IMR-90 (cell line): ENCODE measurements around the gene TFAP2E. TPM values are rescaled to one million over a fixed set of nuclear protein-coding genes. Genes with fewer than 3 reads are reported as not detected.

Experiments
- ATAC-seq: fragments of 200-7000 bp; cut with Tn5 transposase; 2 replicates; pipeline ENCODE4 v1.9.1; 2020; ENCODE audit warnings: low read depth, mild to moderate bottlenecking, moderate library complexity
- BruUV-seq: library from RNA; stranded (reverse); fragments of 400-500 nt; replicated peaks from 2 replicates; lab custom pipeline; 2021; lab: Mats Ljungman, UMichigan
- CTCF ChIA-PET: fragments of 300-600 bp; formaldehyde crosslinking; extraction: SDS; loops from one replicate; lab custom pipeline; 2021; ENCODE audit warnings: antibody characterized with exemption; lab: Yijun Ruan, JAX
- POLR2A ChIA-PET: fragments of 300-600 bp; sonication (Branson Sonifier 250); formaldehyde crosslinking; loops from one replicate; lab custom pipeline; 2022; ENCODE audit warnings: antibody characterized with exemption; ENCODE audit not compliant: unreplicated experiment; lab: Charles Lee
- DNase-seq: peaks from one replicate; pipeline ENCODE4 v3.0.0; 2013
- H2AFZ ChIP-seq: replicated peaks from 2 replicates; pipeline ENCODE3; 2013; ENCODE audit warnings: low read length, mild to moderate bottlenecking; ENCODE audit not compliant: poor library complexity
- H2AK5ac ChIP-seq: 2 replicates; pipeline ENCODE4 v1.6.1; 2013; ENCODE audit warnings: low read depth, low read length, inconsistent platforms
- H2AK9ac ChIP-seq: replicated peaks from 2 replicates; pipeline ENCODE3; 2013; ENCODE audit warnings: mild to moderate bottlenecking, low read depth, low read length, moderate library complexity; ENCODE audit not compliant: poor library complexity
- H2BK120ac ChIP-seq: 2 replicates; pipeline ENCODE4 v1.6.1; 2013; ENCODE audit warnings: low read depth, low read length, inconsistent platforms
- H2BK15ac ChIP-seq: 3 replicates; pipeline ENCODE4 v1.6.1; 2013; ENCODE audit warnings: low read depth, low read length, inconsistent platforms
- H2BK20ac ChIP-seq: 2 replicates; pipeline ENCODE4 v1.6.1; 2013; ENCODE audit warnings: low read depth, mild to moderate bottlenecking, inconsistent platforms, low read length, moderate library complexity
- H2BK5ac ChIP-seq: 2 replicates; pipeline ENCODE4 v1.6.1; 2013; ENCODE audit warnings: mild to moderate bottlenecking, low read depth, low read length, inconsistent platforms; ENCODE audit not compliant: poor library complexity, severe bottlenecking
- H3K14ac ChIP-seq: replicated peaks from 2 replicates; pipeline ENCODE4 v1.6.1; 2013; ENCODE audit warnings: low read depth, low read length, inconsistent platforms
- H3K18ac ChIP-seq: 2 replicates; pipeline ENCODE4 v1.6.1; 2013; ENCODE audit warnings: low read depth, low read length, control low read depth
- H3K23ac ChIP-seq: 2 replicates; pipeline ENCODE4 v1.6.1; 2013; ENCODE audit warnings: low read depth, low read length, inconsistent platforms
- H3K27ac ChIP-seq: 2 replicates; pipeline ENCODE4 v1.5.1; 2013; ENCODE audit warnings: mild to moderate bottlenecking, control low read depth, low read length; ENCODE audit not compliant: insufficient read depth
- H3K27me3 ChIP-seq: 2 replicates; pipeline ENCODE4 v1.6.1; 2013; ENCODE audit warnings: low read length; ENCODE audit not compliant: control insufficient read depth, insufficient read depth
- H3K36me3 ChIP-seq: 2 replicates; pipeline ENCODE4 v1.6.1; 2013; ENCODE audit warnings: low read length, mixed read lengths; ENCODE audit not compliant: control insufficient read depth, insufficient read depth
- H3K4ac ChIP-seq: 2 replicates; pipeline ENCODE4 v1.6.1; 2013; ENCODE audit warnings: low read depth, low read length, inconsistent platforms
- H3K4me1 ChIP-seq: 2 replicates; pipeline ENCODE4 v1.6.1; 2013; ENCODE audit warnings: low read length, mixed read lengths; ENCODE audit not compliant: control insufficient read depth, insufficient read depth
- H3K4me2 ChIP-seq: 2 replicates; pipeline ENCODE4 v1.6.1; 2013; ENCODE audit warnings: low read depth, mild to moderate bottlenecking, control low read depth, low read length, moderate library complexity
- H3K4me3 ChIP-seq: 2 replicates; pipeline ENCODE4 v1.5.1; 2013; ENCODE audit warnings: low read depth, mild to moderate bottlenecking, control low read depth, low read length, moderate library complexity; ENCODE audit not compliant: insufficient read depth
- H3K56ac ChIP-seq: 2 replicates; pipeline ENCODE4 v1.6.1; 2013; ENCODE audit warnings: low read length, inconsistent platforms; ENCODE audit not compliant: insufficient read depth; ENCODE audit errors: extremely low read depth
- H3K79me1 ChIP-seq, 2 experiments: 2 replicates each; pipeline ENCODE4 v1.6.1; 2013; ENCODE audit warnings: low read length in 2 of 2, inconsistent platforms in 1 of 2, low read depth in 1 of 2
- H3K9ac ChIP-seq: 2 replicates; pipeline ENCODE4 v1.6.1; 2013; ENCODE audit warnings: low read depth, low read length, control low read depth
- H3K9me1 ChIP-seq: 2 replicates; pipeline ENCODE4 v1.6.1; 2013; ENCODE audit warnings: low read length, inconsistent platforms; ENCODE audit not compliant: insufficient read depth
- H3K9me3 ChIP-seq: 2 replicates; pipeline ENCODE4 v1.6.1; 2013; ENCODE audit warnings: low read length; ENCODE audit not compliant: control insufficient read depth, insufficient read depth
- H4K20me1 ChIP-seq: 2 replicates; pipeline ENCODE4 v1.6.1; 2013; ENCODE audit warnings: low read length, inconsistent platforms; ENCODE audit not compliant: insufficient read depth
- H4K5ac ChIP-seq: 2 replicates; pipeline ENCODE4 v1.6.1; 2013; ENCODE audit warnings: mild to moderate bottlenecking, low read depth, low read length, control low read depth
- H4K8ac ChIP-seq, 2 experiments: 2 replicates each; pipeline ENCODE4 v1.6.1; 2013; ENCODE audit warnings: low read depth in 2 of 2, low read length in 2 of 2, control low read depth in 1 of 2, inconsistent platforms in 1 of 2
- H4K91ac ChIP-seq: 2 replicates; pipeline ENCODE4 v1.6.1; 2013; ENCODE audit warnings: low read depth, low read length, inconsistent platforms; ENCODE audit not compliant: insufficient read depth
- BHLHE40 ChIP-seq: fragments of 150-350 bp; IDR thresholded peaks from 2 replicates; pipeline ENCODE4 v1.6.1; 2016; ENCODE audit warnings: mild to moderate bottlenecking, low read depth, low read length
- CEBPB ChIP-seq: IDR thresholded peaks from 2 replicates; pipeline ENCODE4 v1.6.1; 2012; ENCODE audit warnings: low read depth, low read length, improper control_type of control experiment
- MXI1 ChIP-seq: IDR thresholded peaks from 2 replicates; pipeline ENCODE4 v1.6.1; 2012; ENCODE audit warnings: low read depth, mild to moderate bottlenecking, low read length, moderate library complexity, borderline replicate concordance
- POLR2A ChIP-seq: IDR thresholded peaks from 2 replicates; pipeline ENCODE4 v1.6.1; 2012; ENCODE audit warnings: mild to moderate bottlenecking, low read depth, low read length
- RAD21 ChIP-seq: IDR thresholded peaks from 2 replicates; pipeline ENCODE4 v1.6.1; 2012; ENCODE audit warnings: low read length, improper control_type of control experiment
- SMC3 ChIP-seq: fragments of 150-350 bp; IDR thresholded peaks from 2 replicates; pipeline ENCODE4 v1.6.1; 2016; ENCODE audit warnings: low read depth, mild to moderate bottlenecking, antibody characterized with exemption, low read length, moderate library complexity
- whole genome bisulfite sequencing, 2 experiments: methylation state at CpG; one replicate each; pipeline versions ENCODE4 v1.1.5 to v1.1.7; 2013; ENCODE audit warnings: missing lambda C conversion rate in 2 of 2; ENCODE audit not compliant: insufficient read length in 1 of 2; ENCODE audit errors: extremely low coverage in 2 of 2; 5-methylcytosine and 5-hydroxymethylcytosine counted together
- dilution Hi-C: fragments of 300-500 bp; cut with HindIII; formaldehyde crosslinking; loops from one replicate; pipeline ENCODE4 v1.14.3; 2018; ENCODE audit warnings: low sequenced_read_pairs; ENCODE audit not compliant: unreplicated experiment
- in situ Hi-C: fragments of 300-500 bp; cut with MboI; formaldehyde crosslinking; loops from 3 replicates; pipeline ENCODE4 v1.14.3; 2019; ENCODE audit warnings: low sequenced_read_pairs, inconsistent platforms, mixed read lengths
- intact Hi-C: fragments of 100-400 bp; cut with micrococcal nuclease; formaldehyde crosslinking; loops from 2 replicates; pipeline ENCODE4 v1.10.0; 2022
- polyA plus RNA-seq, 3 experiments: library from polyadenylated mRNA; depleted of rRNA; stranded (reverse); fragments of >200 nt; gene quantifications; 2 replicates each; pipeline ENCODE4 v1.2.3, GENCODE V29; 2012; ENCODE audit warnings: low replicate concordance in 1 of 3
- total RNA-seq: library from RNA; depleted of rRNA; stranded (reverse); fragments of >200 nt; gene quantifications from 2 replicates; pipeline ENCODE4 v1.2.3, GENCODE V29; 2012
- TF ChIP-seq, protein P1 (sequence below): fragments of 150-350 bp; IDR thresholded peaks from 2 replicates; pipeline ENCODE4 v1.6.1; 2017; ENCODE audit warnings: mild to moderate bottlenecking, antibody characterized with exemption, low read length, low read depth

TFAP2E gene
- total and polyA plus RNA-seq, 2 of the 4 experiments (the other 2 are of a cell fraction), result under 0.01 to 0.19 TPM

GRCh38 chr1:35629051-35629450, 55.9 kb downstream of the TFAP2E start:
- Histone ChIP-seq H2BK15ac (no peak overlapping the region), H3K56ac (no peak overlapping the region), H3K27me3 (no peaks in the 10 kb centered on the region), H3K4me1 (no peaks in the 10 kb centered on the region), H2AFZ (no peak overlapping the region), H4K20me1 (no peaks in the 10 kb centered on the region; the same call in 1 of the 2 replicates), H3K23ac (no peak overlapping the region), H3K27ac (no peak overlapping the region), H3K9me3 (no peaks in the 10 kb centered on the region), H2AK9ac (no peak overlapping the region), H3K4ac (no peak overlapping the region), H3K4me3 (no peak overlapping the region), H4K8ac (no peak overlapping the region), H3K4me2 (no peak overlapping the region), H3K14ac (no peak overlapping the region), H3K9ac (no peak overlapping the region), H4K91ac (no peak overlapping the region), H3K9me1 (peaks cover 3% of the 10 kb centered on the region; the same call in 1 of the 2 replicates), H2AK5ac (no peak overlapping the region), H3K18ac (no peak overlapping the region), H3K79me1 (peaks cover 31 to 42% of the 10 kb centered on the region in 2 experiments), H2BK20ac (no peak overlapping the region), H4K5ac (no peak overlapping the region), H2BK120ac (no peak overlapping the region), H2BK5ac (no peak overlapping the region), H3K36me3 (peaks cover 35% of the 10 kb centered on the region)
- no TSS peak for BruUV-seq
- dilution Hi-C loops, result no loop called here
- intact Hi-C loops, result no loop called here
- DNase-seq, result no peak
- POLR2A ChIA-PET, result no interaction called here
- in situ Hi-C loops, result no loop called here
- CTCF ChIA-PET, result interaction anchor here (0.6 kb wide), 1 partner anchor 51 kb away, joined by 3 read pairs; no protein-coding TSS in a partner anchor
- ATAC-seq, result no peak
- no CpG with 5 or more reads among the region's 2 CpGs for WGBS, 2 experiments
- TF ChIP-seq CEBPB (no peak), RAD21 (no peak), BHLHE40 (no peak), POLR2A (no peak), SMC3 (no peak), MXI1 (no peak)
- TF ChIP-seq, protein P1, sequence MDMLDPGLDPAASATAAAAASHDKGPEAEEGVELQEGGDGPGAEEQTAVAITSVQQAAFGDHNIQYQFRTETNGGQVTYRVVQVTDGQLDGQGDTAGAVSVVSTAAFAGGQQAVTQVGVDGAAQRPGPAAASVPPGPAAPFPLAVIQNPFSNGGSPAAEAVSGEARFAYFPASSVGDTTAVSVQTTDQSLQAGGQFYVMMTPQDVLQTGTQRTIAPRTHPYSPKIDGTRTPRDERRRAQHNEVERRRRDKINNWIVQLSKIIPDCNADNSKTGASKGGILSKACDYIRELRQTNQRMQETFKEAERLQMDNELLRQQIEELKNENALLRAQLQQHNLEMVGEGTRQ, result peak; percentile 11; the same call in 1 of the 2 replicates
